Measurements from ENCODE around the gene EFNA5.

Gene EFNA5

DNA sequence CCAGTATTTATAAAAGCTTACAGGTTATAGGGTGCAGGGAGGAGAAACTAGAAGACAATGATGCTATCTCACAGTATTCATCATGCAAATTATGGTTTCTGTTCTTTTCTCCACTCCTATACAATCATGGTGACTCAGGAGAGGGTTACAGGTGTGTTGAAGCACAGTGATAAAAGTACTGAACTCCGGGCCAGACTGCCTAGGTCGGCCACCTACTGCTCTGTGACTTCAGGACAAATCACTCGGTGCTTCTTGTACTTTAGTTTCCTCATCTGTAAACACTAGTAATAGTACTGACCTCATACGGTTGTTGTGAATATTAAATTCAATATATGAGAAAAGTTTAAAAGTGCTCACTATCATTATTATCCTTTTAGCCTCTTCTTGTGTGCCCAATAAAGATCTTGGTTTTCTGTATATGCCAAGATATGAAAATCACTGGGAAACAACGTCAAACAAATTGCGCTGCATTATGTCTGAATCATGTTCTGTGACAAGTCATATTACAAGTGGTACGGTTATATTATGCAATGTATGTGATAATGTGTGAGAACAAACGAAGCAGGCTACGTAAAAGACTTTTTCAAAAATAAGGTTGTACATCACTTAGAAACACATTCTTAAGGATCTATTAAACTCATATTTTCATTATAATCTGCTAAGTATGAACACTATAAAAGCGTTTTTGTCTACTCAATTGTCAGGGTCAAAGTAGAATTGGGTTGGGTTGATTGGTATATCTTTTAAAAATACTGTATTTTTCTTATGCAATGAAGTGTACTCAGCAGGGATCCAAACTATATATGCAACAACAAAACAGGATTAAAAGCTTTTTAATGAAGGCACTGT is 153.3 kb downstream of the EFNA5 start:
- ATAC-seq, result no peak
- TF ChIP-seq, protein P1, sequence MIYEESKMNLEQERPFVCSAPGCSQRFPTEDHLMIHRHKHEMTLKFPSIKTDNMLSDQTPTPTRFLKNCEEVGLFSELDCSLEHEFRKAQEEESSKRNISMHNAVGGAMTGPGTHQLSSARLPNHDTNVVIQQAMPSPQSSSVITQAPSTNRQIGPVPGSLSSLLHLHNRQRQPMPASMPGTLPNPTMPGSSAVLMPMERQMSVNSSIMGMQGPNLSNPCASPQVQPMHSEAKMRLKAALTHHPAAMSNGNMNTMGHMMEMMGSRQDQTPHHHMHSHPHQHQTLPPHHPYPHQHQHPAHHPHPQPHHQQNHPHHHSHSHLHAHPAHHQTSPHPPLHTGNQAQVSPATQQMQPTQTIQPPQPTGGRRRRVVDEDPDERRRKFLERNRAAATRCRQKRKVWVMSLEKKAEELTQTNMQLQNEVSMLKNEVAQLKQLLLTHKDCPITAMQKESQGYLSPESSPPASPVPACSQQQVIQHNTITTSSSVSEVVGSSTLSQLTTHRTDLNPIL (CRISPR knock-in tag; IDR thresholded peaks at IDR 0.05; ENCODE audit: low read depth), result no peak
- no peak for TF ChIP-seq TCF4 (CRISPR knock-in tag; IDR thresholded peaks at IDR 0.05; ENCODE audit: borderline replicate concordance)
- TF ChIP-seq, protein P2, sequence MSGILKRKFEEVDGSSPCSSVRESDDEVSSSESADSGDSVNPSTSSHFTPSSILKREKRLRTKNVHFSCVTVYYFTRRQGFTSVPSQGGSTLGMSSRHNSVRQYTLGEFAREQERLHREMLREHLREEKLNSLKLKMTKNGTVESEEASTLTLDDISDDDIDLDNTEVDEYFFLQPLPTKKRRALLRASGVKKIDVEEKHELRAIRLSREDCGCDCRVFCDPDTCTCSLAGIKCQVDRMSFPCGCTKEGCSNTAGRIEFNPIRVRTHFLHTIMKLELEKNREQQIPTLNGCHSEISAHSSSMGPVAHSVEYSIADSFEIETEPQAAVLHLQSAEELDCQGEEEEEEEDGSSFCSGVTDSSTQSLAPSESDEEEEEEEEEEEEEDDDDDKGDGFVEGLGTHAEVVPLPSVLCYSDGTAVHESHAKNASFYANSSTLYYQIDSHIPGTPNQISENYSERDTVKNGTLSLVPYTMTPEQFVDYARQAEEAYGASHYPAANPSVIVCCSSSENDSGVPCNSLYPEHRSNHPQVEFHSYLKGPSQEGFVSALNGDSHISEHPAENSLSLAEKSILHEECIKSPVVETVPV (CRISPR knock-in tag; IDR thresholded peaks at IDR 0.05), result no peak
- no peak for TF ChIP-seq ZNF70 (CRISPR knock-in tag; IDR thresholded peaks at IDR 0.05)
- no peak for TF ChIP-seq PPARA (CRISPR knock-in tag; IDR thresholded peaks at IDR 0.05; ENCODE audit: borderline replicate concordance)
- TF ChIP-seq, protein P3, sequence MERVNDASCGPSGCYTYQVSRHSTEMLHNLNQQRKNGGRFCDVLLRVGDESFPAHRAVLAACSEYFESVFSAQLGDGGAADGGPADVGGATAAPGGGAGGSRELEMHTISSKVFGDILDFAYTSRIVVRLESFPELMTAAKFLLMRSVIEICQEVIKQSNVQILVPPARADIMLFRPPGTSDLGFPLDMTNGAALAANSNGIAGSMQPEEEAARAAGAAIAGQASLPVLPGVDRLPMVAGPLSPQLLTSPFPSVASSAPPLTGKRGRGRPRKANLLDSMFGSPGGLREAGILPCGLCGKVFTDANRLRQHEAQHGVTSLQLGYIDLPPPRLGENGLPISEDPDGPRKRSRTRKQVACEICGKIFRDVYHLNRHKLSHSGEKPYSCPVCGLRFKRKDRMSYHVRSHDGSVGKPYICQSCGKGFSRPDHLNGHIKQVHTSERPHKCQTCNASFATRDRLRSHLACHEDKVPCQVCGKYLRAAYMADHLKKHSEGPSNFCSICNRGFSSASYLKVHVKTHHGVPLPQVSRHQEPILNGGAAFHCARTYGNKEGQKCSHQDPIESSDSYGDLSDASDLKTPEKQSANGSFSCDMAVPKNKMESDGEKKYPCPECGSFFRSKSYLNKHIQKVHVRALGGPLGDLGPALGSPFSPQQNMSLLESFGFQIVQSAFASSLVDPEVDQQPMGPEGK (CRISPR knock-in tag; IDR thresholded peaks at IDR 0.05; ENCODE audit: borderline replicate concordance), result no peak
- TF ChIP-seq BACH2 (CRISPR knock-in tag; IDR thresholded peaks at IDR 0.05; ENCODE audit: borderline replicate concordance), result no peak
- TF ChIP-seq ZFP30 (CRISPR knock-in tag; IDR thresholded peaks at IDR 0.05), result no peak
- TF ChIP-seq ZFP3 (CRISPR knock-in tag; IDR thresholded peaks at IDR 0.05), result no peak
- no peak for TF ChIP-seq ESRRG (CRISPR knock-in tag; IDR thresholded peaks at IDR 0.05)

DNA sequence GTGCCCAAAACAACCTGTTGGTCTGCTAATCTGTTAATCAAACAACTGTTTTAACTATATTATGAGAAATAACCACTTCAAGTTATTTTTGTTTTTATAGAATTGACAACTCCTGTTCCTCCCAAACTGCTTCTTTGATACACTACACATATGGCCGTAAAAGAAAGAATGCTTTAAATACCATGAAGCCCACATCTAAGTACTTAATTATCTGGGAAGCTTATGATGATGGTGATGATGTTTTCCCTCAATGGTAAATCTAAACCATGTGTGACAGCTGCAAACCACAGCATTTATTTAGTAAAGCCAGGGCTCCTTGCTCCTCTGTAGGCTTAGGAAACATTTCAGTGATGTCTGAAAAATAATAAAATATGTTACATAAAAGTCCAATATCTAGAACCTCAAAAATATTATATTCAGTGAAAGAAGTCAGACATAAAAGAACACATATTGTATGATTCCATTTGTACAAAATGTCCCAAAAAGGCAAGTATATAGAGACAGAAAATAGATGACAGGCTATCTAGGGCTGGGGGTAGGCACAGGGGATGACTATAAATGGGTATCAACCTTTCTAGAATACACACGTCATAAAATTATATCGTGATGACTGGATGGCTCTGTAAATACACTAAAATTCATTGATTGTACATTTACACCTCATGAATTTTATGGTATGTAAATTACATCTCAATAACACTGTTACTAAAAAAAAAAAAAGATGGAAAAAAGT is 154.1 kb downstream of the EFNA5 start:
- ATAC-seq, result peak; percentile 84
- TF ChIP-seq, protein P2 (CRISPR knock-in tag; IDR thresholded peaks at IDR 0.05), result peak; percentile 67; the same call in 1 of the 2 replicates
- TF ChIP-seq, protein P1 (CRISPR knock-in tag; IDR thresholded peaks at IDR 0.05; ENCODE audit: low read depth), result 0 out of 2 replicates have a peak, but pooled peaks have one; percentile 22
- TF ChIP-seq ARNTL (CRISPR knock-in tag; IDR thresholded peaks at IDR 0.05; ENCODE audit: borderline replicate concordance, low read depth), result no peak
- TF ChIP-seq ISL1 (CRISPR knock-in tag; IDR thresholded peaks at IDR 0.05), result peak; percentile 46; the same call in 1 of the 2 replicates
- TF ChIP-seq CSDC2 (CRISPR knock-in tag; IDR thresholded peaks at IDR 0.05), result no peak
- TF ChIP-seq GLIS3 (CRISPR knock-in tag; IDR thresholded peaks at IDR 0.05), result no peak
- TF ChIP-seq TCF4 (CRISPR knock-in tag; IDR thresholded peaks at IDR 0.05; ENCODE audit: borderline replicate concordance), result peak; percentile 84; the same call in 1 of the 2 replicates
- no peak for TF ChIP-seq ESRRG (CRISPR knock-in tag; IDR thresholded peaks at IDR 0.05)

DNA sequence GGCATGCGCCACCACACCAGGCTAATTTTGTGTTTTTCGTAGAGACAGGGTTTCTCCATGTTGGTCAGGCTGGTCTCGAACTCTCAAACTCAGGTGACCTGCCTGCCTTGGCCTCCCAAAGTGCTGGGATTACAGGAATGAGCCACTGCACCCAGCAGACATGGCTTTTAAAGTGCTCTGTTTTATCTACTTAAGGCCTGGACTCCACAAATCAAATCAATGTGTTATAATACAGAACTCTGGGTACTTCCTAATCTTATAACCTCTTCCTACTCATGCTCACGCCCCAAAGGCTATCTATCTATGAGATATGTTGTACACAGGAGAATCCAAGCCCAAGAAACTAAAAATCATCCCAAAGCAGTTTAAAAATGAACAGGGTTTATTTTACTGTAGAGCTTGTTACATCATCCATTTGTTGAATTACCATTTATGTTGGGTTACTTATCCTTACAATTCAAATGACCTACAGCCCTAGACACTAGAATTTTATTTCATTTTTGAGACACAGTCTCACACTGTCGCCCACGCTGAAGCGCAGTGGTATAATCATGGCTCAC is 155.1 kb downstream of the EFNA5 start:
- peak; percentile 15; the same call in 1 of the 3 replicates for ATAC-seq
- TF ChIP-seq GLIS3 (CRISPR knock-in tag; IDR thresholded peaks at IDR 0.05) (0 out of 2 replicates have a peak, but pooled peaks have one; percentile 50), PPARA (CRISPR knock-in tag; IDR thresholded peaks at IDR 0.05; ENCODE audit: borderline replicate concordance) (peak; percentile 69; the same call in 1 of the 2 replicates), TCF4 (CRISPR knock-in tag; IDR thresholded peaks at IDR 0.05; ENCODE audit: borderline replicate concordance) (peak; percentile 78; the same call in 1 of the 2 replicates), ZNF70 (CRISPR knock-in tag; IDR thresholded peaks at IDR 0.05) (peak; percentile 71), ISL1 (CRISPR knock-in tag; IDR thresholded peaks at IDR 0.05) (peak; percentile 26; the same call in 1 of the 2 replicates), ZNF8 (CRISPR knock-in tag; IDR thresholded peaks at IDR 0.05) (no peak), TOX (CRISPR knock-in tag; IDR thresholded peaks at IDR 0.05; ENCODE audit: borderline replicate concordance) (no peak)
- TF ChIP-seq, protein P1 (CRISPR knock-in tag; IDR thresholded peaks at IDR 0.05; ENCODE audit: low read depth), result no peak
- TF ChIP-seq, protein P4, sequence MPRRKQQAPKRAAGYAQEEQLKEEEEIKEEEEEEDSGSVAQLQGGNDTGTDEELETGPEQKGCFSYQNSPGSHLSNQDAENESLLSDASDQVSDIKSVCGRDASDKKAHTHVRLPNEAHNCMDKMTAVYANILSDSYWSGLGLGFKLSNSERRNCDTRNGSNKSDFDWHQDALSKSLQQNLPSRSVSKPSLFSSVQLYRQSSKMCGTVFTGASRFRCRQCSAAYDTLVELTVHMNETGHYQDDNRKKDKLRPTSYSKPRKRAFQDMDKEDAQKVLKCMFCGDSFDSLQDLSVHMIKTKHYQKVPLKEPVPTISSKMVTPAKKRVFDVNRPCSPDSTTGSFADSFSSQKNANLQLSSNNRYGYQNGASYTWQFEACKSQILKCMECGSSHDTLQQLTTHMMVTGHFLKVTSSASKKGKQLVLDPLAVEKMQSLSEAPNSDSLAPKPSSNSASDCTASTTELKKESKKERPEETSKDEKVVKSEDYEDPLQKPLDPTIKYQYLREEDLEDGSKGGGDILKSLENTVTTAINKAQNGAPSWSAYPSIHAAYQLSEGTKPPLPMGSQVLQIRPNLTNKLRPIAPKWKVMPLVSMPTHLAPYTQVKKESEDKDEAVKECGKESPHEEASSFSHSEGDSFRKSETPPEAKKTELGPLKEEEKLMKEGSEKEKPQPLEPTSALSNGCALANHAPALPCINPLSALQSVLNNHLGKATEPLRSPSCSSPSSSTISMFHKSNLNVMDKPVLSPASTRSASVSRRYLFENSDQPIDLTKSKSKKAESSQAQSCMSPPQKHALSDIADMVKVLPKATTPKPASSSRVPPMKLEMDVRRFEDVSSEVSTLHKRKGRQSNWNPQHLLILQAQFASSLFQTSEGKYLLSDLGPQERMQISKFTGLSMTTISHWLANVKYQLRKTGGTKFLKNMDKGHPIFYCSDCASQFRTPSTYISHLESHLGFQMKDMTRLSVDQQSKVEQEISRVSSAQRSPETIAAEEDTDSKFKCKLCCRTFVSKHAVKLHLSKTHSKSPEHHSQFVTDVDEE (CRISPR knock-in tag; IDR thresholded peaks at IDR 0.05), result peak; percentile 63
